GM23338 (cell line): ENCODE results near the gene DIPK1A. TPM values are rescaled to one million over a fixed set of nuclear protein-coding genes. Genes with fewer than 3 reads are reported as not detected.

Source experiments
- ATAC-seq: fragments of 200-7000 bp; cut with Tn5 transposase; 3 replicates; pipeline ENCODE4 v1.9.1; 2020
- DNase-seq: peaks from one replicate; pipeline ENCODE4 v3.0.0-alpha.2; 2015; ENCODE audit warnings: low spot score
- H2AFZ ChIP-seq: fragments of 200-600 bp; sonication (generic); 2 replicates; pipeline ENCODE4 v1.8.0; 2016; ENCODE audit warnings: antibody characterized with exemption, mild to moderate bottlenecking, moderate library complexity
- H3F3A ChIP-seq: fragments of 200-600 bp; sonication (generic); replicated peaks from 2 replicates; pipeline ENCODE4 v1.8.0; 2017; ENCODE audit warnings: antibody characterized with exemption, mixed run types, low read depth
- H3K27ac ChIP-seq: fragments of 200-600 bp; sonication (generic); 2 replicates; pipeline ENCODE4 v1.6.1; 2016; ENCODE audit warnings: low read depth
- H3K27me3 ChIP-seq: fragments of 200-600 bp; sonication (generic); 2 replicates; pipeline ENCODE4 v1.8.0; 2016; ENCODE audit warnings: mild to moderate bottlenecking, mixed run types, moderate library complexity; ENCODE audit not compliant: insufficient read depth
- H3K36me3 ChIP-seq: fragments of 200-600 bp; sonication (generic); 2 replicates; pipeline ENCODE4 v1.8.0; 2016; ENCODE audit warnings: mild to moderate bottlenecking; ENCODE audit not compliant: insufficient read depth
- H3K4me1 ChIP-seq: fragments of 200-600 bp; sonication (generic); 2 replicates; pipeline ENCODE4 v1.8.0; 2016; ENCODE audit warnings: mild to moderate bottlenecking, moderate library complexity; ENCODE audit not compliant: insufficient read depth
- H3K4me2 ChIP-seq: fragments of 200-600 bp; sonication (generic); 2 replicates; pipeline ENCODE4 v1.7.1; 2017; ENCODE audit warnings: mixed run types
- H3K4me3 ChIP-seq: fragments of 200-600 bp; sonication (generic); 2 replicates; pipeline ENCODE4 v1.6.1; 2016; ENCODE audit warnings: mixed run types
- H3K79me2 ChIP-seq: fragments of 200-600 bp; sonication (generic); replicated peaks from 2 replicates; pipeline ENCODE4 v1.8.0; 2017; ENCODE audit warnings: mild to moderate bottlenecking; ENCODE audit not compliant: insufficient read depth
- H3K9me2 ChIP-seq: fragments of 200-600 bp; sonication (generic); 2 replicates; pipeline ENCODE4 v1.8.0; 2017; ENCODE audit not compliant: insufficient read depth
- H4K20me1 ChIP-seq: fragments of 200-600 bp; sonication (generic); replicated peaks from 2 replicates; pipeline ENCODE4 v1.8.0; 2017; ENCODE audit warnings: mild to moderate bottlenecking; ENCODE audit not compliant: insufficient read depth
- H3K27ac Mint-ChIP-seq: 2 replicates; pipeline ENCODE4 v1.8.0; 2020; ENCODE audit warnings: inconsistent platforms, mild to moderate bottlenecking, moderate library complexity, mixed read lengths
- H3K27me3 Mint-ChIP-seq: 3 replicates; pipeline ENCODE4 v1.8.0; 2022; ENCODE audit warnings: low read depth, mild to moderate bottlenecking, moderate library complexity, mixed read lengths, inconsistent platforms; ENCODE audit not compliant: insufficient read depth, poor library complexity
- H3K36me3 Mint-ChIP-seq: 3 replicates; pipeline ENCODE4 v1.8.0; 2021; ENCODE audit warnings: low read depth, mild to moderate bottlenecking, inconsistent platforms, moderate library complexity, mixed read lengths
- H3K4me1 Mint-ChIP-seq: 3 replicates; pipeline ENCODE4 v1.8.0; 2020; ENCODE audit warnings: mild to moderate bottlenecking, inconsistent platforms, mixed read lengths
- H3K4me3 Mint-ChIP-seq: 3 replicates; pipeline ENCODE4 v1.8.0; 2021; ENCODE audit warnings: moderate library complexity, mild to moderate bottlenecking, inconsistent platforms, mixed read lengths
- H3K9me3 Mint-ChIP-seq: 3 replicates; pipeline ENCODE4 v1.8.0; 2020; ENCODE audit warnings: moderate library complexity, mild to moderate bottlenecking, inconsistent platforms, mixed read lengths
- CREB1 ChIP-seq: fragments of 250-450 bp; sonication (Bioruptor Pico); IDR thresholded peaks from 2 replicates; pipeline ENCODE4 v1.5.0; 2020; ENCODE audit warnings: low read depth, mild to moderate bottlenecking, moderate library complexity
- ETS1 ChIP-seq: IDR thresholded peaks from 2 replicates; pipeline ENCODE4 v1.6.1; 2016; ENCODE audit warnings: antibody characterized with exemption
- EZH2 ChIP-seq: fragments of 200-600 bp; sonication (generic); IDR thresholded peaks from one replicate; pipeline ENCODE4 v1.8.0; 2017; ENCODE audit warnings: antibody characterized with exemption, mild to moderate bottlenecking, low read depth; ENCODE audit not compliant: unreplicated experiment
- JUNB ChIP-seq: IDR thresholded peaks from one replicate; pipeline ENCODE4 v1.6.1; 2016; ENCODE audit warnings: antibody characterized with exemption; ENCODE audit not compliant: unreplicated experiment
- STAT1 ChIP-seq: IDR thresholded peaks from one replicate; pipeline ENCODE4 v1.6.1; 2016; ENCODE audit warnings: antibody characterized with exemption; ENCODE audit not compliant: unreplicated experiment
- ZNF331 ChIP-seq: fragments of 250-450 bp; sonication (Bioruptor Pico); IDR thresholded peaks from 2 replicates; pipeline ENCODE4 v1.5.0; 2020; ENCODE audit warnings: low read depth, mild to moderate bottlenecking, moderate library complexity
- polyA plus RNA-seq: library from polyadenylated mRNA; unstranded; fragments of >200 nt; fragmentation: Nextera tagmentation; extraction: Ambion mirVana; gene quantifications from 2 replicates; pipeline ENCODE4 v1.2.1, GENCODE V29; 2016
- total RNA-seq: library from RNA; depleted of rRNA; stranded (reverse); fragments of >200 nt; shearing (Covaris generic); gene quantifications from 2 replicates; pipeline ENCODE4 v1.2.3, GENCODE V29; 2014
- TF ChIP-seq, protein P1 (sequence below), 2 experiments: fragments of 200-600 bp in 1 of 2; sonication (generic) in 1 of 2; conservative IDR thresholded peaks; 2 replicates each; pipeline versions ENCODE4 v1.5.1 to v1.6.1; 2016 to 2017; ENCODE audit warnings: antibody characterized with exemption in 2 of 2, low read depth in 2 of 2, mild to moderate bottlenecking in 2 of 2, moderate library complexity in 1 of 2
- TF ChIP-seq, protein P2 (sequence below): fragments of 250-450 bp; sonication (Bioruptor Pico); IDR thresholded peaks from 2 replicates; pipeline ENCODE4 v1.5.0; 2020; ENCODE audit warnings: mild to moderate bottlenecking, moderate library complexity
- TF ChIP-seq, protein P3 (sequence below): IDR thresholded peaks from one replicate; pipeline ENCODE4 v1.6.1; 2018; ENCODE audit warnings: antibody characterized with exemption; ENCODE audit not compliant: unreplicated experiment

Gene DIPK1A
- total and polyA plus RNA-seq, 2 experiments from 2014 or later: 4.8 to 6.1 TPM

DNA sequence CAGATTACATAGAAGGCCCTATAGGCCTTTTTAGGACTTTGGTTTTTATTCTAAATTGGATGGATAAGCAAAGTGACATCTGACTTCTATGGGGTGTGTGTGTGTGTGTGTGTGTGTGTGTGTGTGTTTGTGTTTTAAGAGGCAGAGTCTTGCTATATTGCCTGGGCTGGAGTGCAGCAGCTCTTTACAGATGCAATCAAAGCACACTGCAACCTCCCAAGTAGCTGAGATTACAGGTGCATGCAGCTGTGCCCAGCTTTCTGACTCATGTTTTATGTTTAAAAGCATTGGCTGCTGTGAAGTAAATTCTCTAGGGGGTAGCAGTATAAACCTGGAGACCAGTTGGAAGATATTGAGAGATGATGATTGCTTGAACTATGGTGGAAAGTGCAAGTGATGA is 164.0 kb downstream of the DIPK1A start (continued):
- TF ChIP-seq, protein P1, sequence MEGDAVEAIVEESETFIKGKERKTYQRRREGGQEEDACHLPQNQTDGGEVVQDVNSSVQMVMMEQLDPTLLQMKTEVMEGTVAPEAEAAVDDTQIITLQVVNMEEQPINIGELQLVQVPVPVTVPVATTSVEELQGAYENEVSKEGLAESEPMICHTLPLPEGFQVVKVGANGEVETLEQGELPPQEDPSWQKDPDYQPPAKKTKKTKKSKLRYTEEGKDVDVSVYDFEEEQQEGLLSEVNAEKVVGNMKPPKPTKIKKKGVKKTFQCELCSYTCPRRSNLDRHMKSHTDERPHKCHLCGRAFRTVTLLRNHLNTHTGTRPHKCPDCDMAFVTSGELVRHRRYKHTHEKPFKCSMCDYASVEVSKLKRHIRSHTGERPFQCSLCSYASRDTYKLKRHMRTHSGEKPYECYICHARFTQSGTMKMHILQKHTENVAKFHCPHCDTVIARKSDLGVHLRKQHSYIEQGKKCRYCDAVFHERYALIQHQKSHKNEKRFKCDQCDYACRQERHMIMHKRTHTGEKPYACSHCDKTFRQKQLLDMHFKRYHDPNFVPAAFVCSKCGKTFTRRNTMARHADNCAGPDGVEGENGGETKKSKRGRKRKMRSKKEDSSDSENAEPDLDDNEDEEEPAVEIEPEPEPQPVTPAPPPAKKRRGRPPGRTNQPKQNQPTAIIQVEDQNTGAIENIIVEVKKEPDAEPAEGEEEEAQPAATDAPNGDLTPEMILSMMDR (conservative IDR thresholded peaks at IDR 0.05; ENCODE audit: low read depth in 2 of 2): no peak
- TF ChIP-seq, protein P2, sequence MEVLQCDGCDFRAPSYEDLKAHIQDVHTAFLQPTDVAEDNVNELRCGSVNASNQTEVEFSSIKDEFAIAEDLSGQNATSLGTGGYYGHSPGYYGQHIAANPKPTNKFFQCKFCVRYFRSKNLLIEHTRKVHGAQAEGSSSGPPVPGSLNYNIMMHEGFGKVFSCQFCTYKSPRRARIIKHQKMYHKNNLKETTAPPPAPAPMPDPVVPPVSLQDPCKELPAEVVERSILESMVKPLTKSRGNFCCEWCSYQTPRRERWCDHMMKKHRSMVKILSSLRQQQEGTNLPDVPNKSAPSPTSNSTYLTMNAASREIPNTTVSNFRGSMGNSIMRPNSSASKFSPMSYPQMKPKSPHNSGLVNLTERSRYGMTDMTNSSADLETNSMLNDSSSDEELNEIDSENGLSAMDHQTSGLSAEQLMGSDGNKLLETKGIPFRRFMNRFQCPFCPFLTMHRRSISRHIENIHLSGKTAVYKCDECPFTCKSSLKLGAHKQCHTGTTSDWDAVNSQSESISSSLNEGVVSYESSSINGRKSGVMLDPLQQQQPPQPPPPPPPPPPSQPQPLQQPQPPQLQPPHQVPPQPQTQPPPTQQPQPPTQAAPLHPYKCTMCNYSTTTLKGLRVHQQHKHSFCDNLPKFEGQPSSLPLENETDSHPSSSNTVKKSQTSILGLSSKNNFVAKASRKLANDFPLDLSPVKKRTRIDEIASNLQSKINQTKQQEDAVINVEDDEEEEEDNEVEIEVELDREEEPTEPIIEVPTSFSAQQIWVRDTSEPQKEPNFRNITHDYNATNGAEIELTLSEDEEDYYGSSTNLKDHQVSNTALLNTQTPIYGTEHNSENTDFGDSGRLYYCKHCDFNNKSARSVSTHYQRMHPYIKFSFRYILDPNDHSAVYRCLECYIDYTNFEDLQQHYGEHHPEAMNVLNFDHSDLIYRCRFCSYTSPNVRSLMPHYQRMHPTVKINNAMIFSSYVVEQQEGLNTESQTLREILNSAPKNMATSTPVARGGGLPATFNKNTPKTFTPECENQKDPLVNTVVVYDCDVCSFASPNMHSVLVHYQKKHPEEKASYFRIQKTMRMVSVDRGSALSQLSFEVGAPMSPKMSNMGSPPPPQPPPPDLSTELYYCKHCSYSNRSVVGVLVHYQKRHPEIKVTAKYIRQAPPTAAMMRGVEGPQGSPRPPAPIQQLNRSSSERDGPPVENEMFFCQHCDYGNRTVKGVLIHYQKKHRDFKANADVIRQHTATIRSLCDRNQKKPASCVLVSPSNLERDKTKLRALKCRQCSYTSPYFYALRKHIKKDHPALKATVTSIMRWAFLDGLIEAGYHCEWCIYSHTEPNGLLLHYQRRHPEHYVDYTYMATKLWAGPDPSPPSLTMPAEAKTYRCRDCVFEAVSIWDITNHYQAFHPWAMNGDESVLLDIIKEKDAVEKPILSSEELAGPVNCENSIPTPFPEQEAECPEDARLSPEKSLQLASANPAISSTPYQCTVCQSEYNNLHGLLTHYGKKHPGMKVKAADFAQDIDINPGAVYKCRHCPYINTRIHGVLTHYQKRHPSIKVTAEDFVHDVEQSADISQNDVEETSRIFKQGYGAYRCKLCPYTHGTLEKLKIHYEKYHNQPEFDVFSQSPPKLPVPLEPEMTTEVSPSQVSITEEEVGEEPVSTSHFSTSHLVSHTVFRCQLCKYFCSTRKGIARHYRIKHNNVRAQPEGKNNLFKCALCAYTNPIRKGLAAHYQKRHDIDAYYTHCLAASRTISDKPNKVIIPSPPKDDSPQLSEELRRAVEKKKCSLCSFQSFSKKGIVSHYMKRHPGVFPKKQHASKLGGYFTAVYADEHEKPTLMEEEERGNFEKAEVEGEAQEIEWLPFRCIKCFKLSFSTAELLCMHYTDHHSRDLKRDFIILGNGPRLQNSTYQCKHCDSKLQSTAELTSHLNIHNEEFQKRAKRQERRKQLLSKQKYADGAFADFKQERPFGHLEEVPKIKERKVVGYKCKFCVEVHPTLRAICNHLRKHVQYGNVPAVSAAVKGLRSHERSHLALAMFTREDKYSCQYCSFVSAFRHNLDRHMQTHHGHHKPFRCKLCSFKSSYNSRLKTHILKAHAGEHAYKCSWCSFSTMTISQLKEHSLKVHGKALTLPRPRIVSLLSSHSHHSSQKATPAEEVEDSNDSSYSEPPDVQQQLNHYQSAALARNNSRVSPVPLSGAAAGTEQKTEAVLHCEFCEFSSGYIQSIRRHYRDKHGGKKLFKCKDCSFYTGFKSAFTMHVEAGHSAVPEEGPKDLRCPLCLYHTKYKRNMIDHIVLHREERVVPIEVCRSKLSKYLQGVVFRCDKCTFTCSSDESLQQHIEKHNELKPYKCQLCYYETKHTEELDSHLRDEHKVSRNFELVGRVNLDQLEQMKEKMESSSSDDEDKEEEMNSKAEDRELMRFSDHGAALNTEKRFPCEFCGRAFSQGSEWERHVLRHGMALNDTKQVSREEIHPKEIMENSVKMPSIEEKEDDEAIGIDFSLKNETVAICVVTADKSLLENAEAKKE (CRISPR knock-in tag): no peak
- TF ChIP-seq STAT1 (no peak), JUNB (no peak), EZH2 (no peak)

DNA sequence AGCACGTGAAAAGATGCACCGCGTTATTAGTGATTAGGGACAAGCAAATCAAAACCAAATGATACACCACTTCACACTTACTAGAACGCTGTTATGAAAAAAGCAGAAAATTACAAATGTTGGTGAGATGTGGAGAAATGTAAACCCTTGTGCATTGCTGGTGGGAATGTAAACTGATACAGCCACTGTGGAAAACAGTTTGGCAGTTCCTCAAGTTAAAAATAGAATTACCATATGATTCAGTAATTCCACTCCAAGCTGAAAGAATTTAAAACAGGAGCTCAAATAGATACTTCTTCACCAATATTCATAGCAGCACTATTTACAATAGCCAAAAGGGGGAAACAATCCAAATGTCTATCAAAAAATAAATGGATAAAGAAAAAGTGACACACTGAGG is 166.1 kb downstream of the DIPK1A start:
- H3K27ac ChIP-seq: no peak overlapping the region
- no peaks in the 10 kb centered on the region for H3K9me2 ChIP-seq
- no peak for ATAC-seq
- no peaks in the 10 kb centered on the region for H3F3A ChIP-seq
- no peaks in the 10 kb centered on the region for H4K20me1 ChIP-seq
- H3K79me2 ChIP-seq: no peaks in the 10 kb centered on the region
- H3K4me2 ChIP-seq: no peak overlapping the region
- H3K4me3 Mint-ChIP-seq: no peak overlapping the region
- no peak for DNase-seq
- H2AFZ ChIP-seq: no peak overlapping the region
- H3K27me3 ChIP-seq: no peaks in the 10 kb centered on the region
- H3K36me3 Mint-ChIP-seq: no peaks in the 10 kb centered on the region
- H3K27ac Mint-ChIP-seq: no peak overlapping the region
- H3K36me3 ChIP-seq: no peaks in the 10 kb centered on the region
- peaks cover 17% of the 10 kb centered on the region for H3K4me1 Mint-ChIP-seq
- H3K4me3 ChIP-seq: no peak overlapping the region
- no peaks in the 10 kb centered on the region for H3K27me3 Mint-ChIP-seq
- peaks cover 4% of the 10 kb centered on the region; the same call in 1 of the 2 replicates for H3K4me1 ChIP-seq
- H3K9me3 Mint-ChIP-seq: no peaks in the 10 kb centered on the region
- no peak for TF ChIP-seq ZNF331 (CRISPR knock-in tag)
- TF ChIP-seq ETS1: no peak
- no peak for TF ChIP-seq CREB1
- TF ChIP-seq EZH2: no peak
- TF ChIP-seq, protein P3, sequence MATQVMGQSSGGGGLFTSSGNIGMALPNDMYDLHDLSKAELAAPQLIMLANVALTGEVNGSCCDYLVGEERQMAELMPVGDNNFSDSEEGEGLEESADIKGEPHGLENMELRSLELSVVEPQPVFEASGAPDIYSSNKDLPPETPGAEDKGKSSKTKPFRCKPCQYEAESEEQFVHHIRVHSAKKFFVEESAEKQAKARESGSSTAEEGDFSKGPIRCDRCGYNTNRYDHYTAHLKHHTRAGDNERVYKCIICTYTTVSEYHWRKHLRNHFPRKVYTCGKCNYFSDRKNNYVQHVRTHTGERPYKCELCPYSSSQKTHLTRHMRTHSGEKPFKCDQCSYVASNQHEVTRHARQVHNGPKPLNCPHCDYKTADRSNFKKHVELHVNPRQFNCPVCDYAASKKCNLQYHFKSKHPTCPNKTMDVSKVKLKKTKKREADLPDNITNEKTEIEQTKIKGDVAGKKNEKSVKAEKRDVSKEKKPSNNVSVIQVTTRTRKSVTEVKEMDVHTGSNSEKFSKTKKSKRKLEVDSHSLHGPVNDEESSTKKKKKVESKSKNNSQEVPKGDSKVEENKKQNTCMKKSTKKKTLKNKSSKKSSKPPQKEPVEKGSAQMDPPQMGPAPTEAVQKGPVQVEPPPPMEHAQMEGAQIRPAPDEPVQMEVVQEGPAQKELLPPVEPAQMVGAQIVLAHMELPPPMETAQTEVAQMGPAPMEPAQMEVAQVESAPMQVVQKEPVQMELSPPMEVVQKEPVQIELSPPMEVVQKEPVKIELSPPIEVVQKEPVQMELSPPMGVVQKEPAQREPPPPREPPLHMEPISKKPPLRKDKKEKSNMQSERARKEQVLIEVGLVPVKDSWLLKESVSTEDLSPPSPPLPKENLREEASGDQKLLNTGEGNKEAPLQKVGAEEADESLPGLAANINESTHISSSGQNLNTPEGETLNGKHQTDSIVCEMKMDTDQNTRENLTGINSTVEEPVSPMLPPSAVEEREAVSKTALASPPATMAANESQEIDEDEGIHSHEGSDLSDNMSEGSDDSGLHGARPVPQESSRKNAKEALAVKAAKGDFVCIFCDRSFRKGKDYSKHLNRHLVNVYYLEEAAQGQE: no peak
- no peak for TF ChIP-seq STAT1
